CD8-positive, alpha-beta memory T cell (primary cell): Measurements from ENCODE around the gene HHIPL1. TPM values are rescaled to one million over a fixed set of nuclear protein-coding genes. Genes with fewer than 3 reads are reported as not detected.

Experiments used
- CTCF ChIA-PET: fragments of 350-600 bp; sonication (Branson Sonifier 250); formaldehyde crosslinking; loops from one replicate; lab custom pipeline; 2021; ENCODE audit warnings: antibody characterized with exemption; lab: Charles Lee
- POLR2A ChIA-PET: fragments of 350-600 bp; sonication (Branson Sonifier 250); formaldehyde crosslinking; loops from one replicate; lab custom pipeline; 2021; ENCODE audit warnings: antibody characterized with exemption; lab: Charles Lee
- DNase-seq, 5 donors: peaks; one replicate each; pipeline versions ENCODE4 v3.0.0 to v3.0.0-alpha.2; 2020 to 2022; ENCODE audit warnings: mixed read lengths in 1 of 5
- H3K27ac ChIP-seq: one replicate; pipeline ENCODE4 v1.7.0; 2013; ENCODE audit warnings: low read depth, mild to moderate bottlenecking, low read length, moderate library complexity
- H3K27me3 ChIP-seq: 2 replicates; pipeline ENCODE4 v1.7.0; 2013; ENCODE audit warnings: low read length, mild to moderate bottlenecking; ENCODE audit not compliant: insufficient read depth, poor library complexity, severe bottlenecking
- H3K36me3 ChIP-seq: 2 replicates; pipeline ENCODE4 v1.7.0; 2013; ENCODE audit warnings: mild to moderate bottlenecking, low read length, moderate library complexity; ENCODE audit not compliant: insufficient read depth
- H3K4me1 ChIP-seq: 2 replicates; pipeline ENCODE4 v1.7.0; 2013; ENCODE audit warnings: mild to moderate bottlenecking, low read length, moderate library complexity; ENCODE audit not compliant: insufficient read depth
- H3K4me3 ChIP-seq: 2 replicates; pipeline ENCODE4 v1.7.0; 2013; ENCODE audit warnings: mild to moderate bottlenecking, low read length
- H3K9me3 ChIP-seq: 2 replicates; pipeline ENCODE4 v1.7.0; 2013; ENCODE audit warnings: mild to moderate bottlenecking, low read length
- H3K27ac Mint-ChIP-seq, 8 donors: one replicate each; pipeline ENCODE4 v1.8.0; 2020 to 2021; ENCODE audit warnings: mixed read lengths in 8 of 8, mild to moderate bottlenecking in 6 of 8, inconsistent platforms in 3 of 8, moderate library complexity in 3 of 8
- H3K27me3 Mint-ChIP-seq, 2 donors: one replicate each; pipeline ENCODE4 v1.8.0; 2020 to 2021; ENCODE audit warnings: mixed read lengths in 2 of 2, mild to moderate bottlenecking in 1 of 2, moderate library complexity in 1 of 2
- H3K36me3 Mint-ChIP-seq, 3 donors: one replicate each; pipeline ENCODE4 v1.8.0; 2020 to 2021; ENCODE audit warnings: mixed read lengths in 3 of 3, inconsistent platforms in 1 of 3, mild to moderate bottlenecking in 1 of 3
- H3K4me1 Mint-ChIP-seq, 3 donors: one replicate each; pipeline ENCODE4 v1.8.0; 2020 to 2021; ENCODE audit warnings: mixed read lengths in 3 of 3, inconsistent platforms in 1 of 3, mild to moderate bottlenecking in 1 of 3
- H3K4me3 Mint-ChIP-seq, 7 donors: one replicate each; pipeline ENCODE4 v1.8.0; 2020 to 2021; ENCODE audit warnings: mixed read lengths in 7 of 7, mild to moderate bottlenecking in 6 of 7, moderate library complexity in 4 of 7, inconsistent platforms in 2 of 7
- H3K9me3 Mint-ChIP-seq, 5 donors: one replicate each; pipeline ENCODE4 v1.8.0; 2020 to 2022; ENCODE audit warnings: mixed read lengths in 5 of 5, mild to moderate bottlenecking in 3 of 5, moderate library complexity in 2 of 5, inconsistent platforms in 1 of 5
- polyA plus RNA-seq: library from polyadenylated mRNA; unstranded; fragments of 300-500 nt; fragmentation: Illumina TruSeq; gene quantifications from one replicate; pipeline ENCODE4 v1.2.3, GENCODE V29; 2021
- total RNA-seq, 2 experiments: library from RNA; stranded (reverse); gene quantifications; one replicate each; pipeline ENCODE4 v1.2.3, GENCODE V29; 2021

Gene HHIPL1
- total and polyA plus RNA-seq, 3 experiments from 2014 or later, result 0.04 TPM; not detected in 2

DNA sequence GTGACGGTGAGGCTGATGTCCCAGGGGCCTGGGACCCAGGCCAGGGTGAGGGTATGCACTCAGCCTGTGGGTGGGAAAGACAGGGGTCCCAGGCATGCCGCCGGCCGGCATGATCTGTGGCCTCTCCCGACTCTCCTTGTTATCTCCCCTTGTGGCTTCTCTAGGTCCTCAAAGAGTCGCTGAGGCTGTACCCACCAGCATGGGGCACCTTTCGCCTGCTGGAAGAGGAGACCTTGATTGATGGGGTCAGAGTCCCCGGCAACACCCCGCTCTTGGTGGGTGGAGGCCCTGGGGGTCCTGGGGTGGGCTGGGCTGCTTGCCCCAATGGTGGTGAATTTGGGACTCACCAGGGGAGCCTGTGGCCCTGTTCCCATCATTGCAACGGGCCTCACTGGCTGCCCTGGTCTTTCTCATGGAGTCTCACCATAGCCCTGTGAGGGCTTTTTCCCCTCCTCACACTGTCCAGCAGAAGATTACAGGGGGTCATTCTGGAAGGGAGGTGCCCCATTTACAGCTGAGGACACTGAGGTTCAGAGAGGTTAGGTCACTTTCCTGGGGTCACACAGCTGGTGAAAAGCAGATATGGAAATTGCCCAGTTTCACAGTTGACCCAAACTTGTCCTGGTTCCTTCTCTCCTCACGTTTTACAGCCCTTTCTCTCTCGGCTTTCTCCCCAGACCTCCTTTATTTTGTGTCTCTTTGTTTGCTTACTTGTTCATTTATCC is 77.0 kb downstream of the HHIPL1 start:
- Histone ChIP-seq H3K36me3 (no peaks in the 10 kb centered on the region), H3K4me3 (no peak overlapping the region), H3K4me1 (no peaks in the 10 kb centered on the region), H3K27ac (no peak overlapping the region), H3K9me3 (no peaks in the 10 kb centered on the region), H3K27me3 (no peaks in the 10 kb centered on the region)
- ChIA-PET POLR2A (no interaction called here), CTCF (interaction anchor here (1.3 kb wide), 1 partner anchor 225 kb away, joined by 3 read pairs; no protein-coding TSS in a partner anchor)
- peak in 1 of 5 donors; percentile 15 for DNase-seq
- Mint-ChIP-seq H3K4me1 (no peaks in the 10 kb centered on the region), H3K36me3 (no peaks in the 10 kb centered on the region), H3K9me3 (no peaks in the 10 kb centered on the region), H3K27me3 (peaks cover 4 to 20% of the 10 kb centered on the region in 2 donors), H3K4me3 (no peak overlapping the region), H3K27ac (no peak overlapping the region)

DNA sequence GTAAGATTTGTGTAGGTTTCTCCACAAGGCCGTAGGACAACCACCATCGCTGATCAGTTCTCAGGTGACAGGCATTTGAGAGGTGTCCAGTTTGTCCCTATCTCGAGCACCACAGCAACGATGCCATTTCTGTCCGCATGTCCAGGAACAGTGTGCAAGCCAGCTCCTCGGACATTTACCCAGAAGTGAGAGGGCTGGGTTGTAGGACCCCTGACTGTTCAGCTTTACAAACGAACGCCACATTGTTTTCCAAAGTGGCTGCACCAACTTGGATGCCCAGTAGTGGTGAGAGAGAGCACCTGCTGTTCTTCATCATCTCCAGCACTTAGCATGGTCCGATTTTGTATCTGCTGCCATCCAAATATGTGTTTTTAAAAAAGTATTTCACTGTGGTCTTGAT is 77.8 kb downstream of the HHIPL1 start:
- Mint-ChIP-seq H3K9me3 (no peaks in the 10 kb centered on the region), H3K4me1 (no peaks in the 10 kb centered on the region), H3K27ac (peak overlapping the region in 1 of 8 donors; percentile 85), H3K36me3 (no peaks in the 10 kb centered on the region), H3K27me3 (peaks cover 4 to 22% of the 10 kb centered on the region in 2 donors), H3K4me3 (no peak overlapping the region)
- no peaks in the 10 kb centered on the region for H3K36me3 ChIP-seq
- no peak overlapping the region for H3K27ac ChIP-seq
- no peak overlapping the region for H3K4me3 ChIP-seq
- ChIA-PET CTCF (interaction anchor here (1.3 kb wide), 1 partner anchor 224 kb away, joined by 3 read pairs; no protein-coding TSS in a partner anchor), POLR2A (no interaction called here)
- no peaks in the 10 kb centered on the region for H3K9me3 ChIP-seq
- no peaks in the 10 kb centered on the region for H3K27me3 ChIP-seq
- DNase-seq, result peak in 1 of 5 donors; percentile 7
- H3K4me1 ChIP-seq, result no peaks in the 10 kb centered on the region

DNA sequence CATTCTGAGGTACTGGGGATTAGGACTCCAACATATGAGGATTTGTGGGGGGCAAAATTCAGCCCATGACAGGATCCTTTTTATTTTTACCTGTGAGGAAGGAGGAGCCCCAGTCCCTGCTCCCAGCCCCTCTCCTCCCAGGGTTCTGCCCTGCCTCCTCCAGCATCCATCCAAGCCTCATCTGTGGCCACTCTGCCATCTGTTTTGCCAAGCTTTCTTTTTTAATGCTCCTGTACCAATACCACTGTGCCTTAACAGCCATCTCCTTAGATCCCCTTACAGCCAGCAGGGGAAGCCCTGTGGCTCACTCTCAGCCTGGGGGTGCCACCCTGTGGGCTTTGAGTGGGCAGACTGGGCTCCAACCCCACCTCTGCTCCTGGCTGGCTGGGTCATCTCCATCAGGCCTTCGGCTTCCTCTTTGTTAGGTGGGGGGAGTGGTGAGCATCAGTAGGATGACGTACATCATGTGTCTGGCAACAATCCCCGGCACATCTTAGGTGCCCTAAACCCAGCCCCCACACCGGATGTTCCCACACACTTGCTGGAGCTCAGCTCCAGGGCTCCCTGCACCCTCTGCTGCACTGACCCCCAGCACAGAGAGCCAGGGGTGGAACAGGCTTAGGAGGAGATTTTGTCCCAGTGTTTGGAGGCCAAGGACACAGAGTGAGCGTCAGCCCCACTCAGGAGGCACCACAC is 79.4 kb downstream of the HHIPL1 start:
- no peaks in the 10 kb centered on the region for H3K4me1 Mint-ChIP-seq
- Histone ChIP-seq H3K27me3 (no peaks in the 10 kb centered on the region), H3K4me3 (no peak overlapping the region), H3K27ac (no peak overlapping the region), H3K9me3 (no peaks in the 10 kb centered on the region), H3K36me3 (no peaks in the 10 kb centered on the region), H3K4me1 (no peaks in the 10 kb centered on the region)
- no peaks in the 10 kb centered on the region for H3K9me3 Mint-ChIP-seq
- H3K36me3 Mint-ChIP-seq, result no peaks in the 10 kb centered on the region
- no peak overlapping the region for H3K4me3 Mint-ChIP-seq
- peaks cover 8 to 33% of the 10 kb centered on the region in 2 donors for H3K27me3 Mint-ChIP-seq
- peak in 1 of 5 donors; percentile 11 for DNase-seq
- no peak overlapping the region for H3K27ac Mint-ChIP-seq
- POLR2A ChIA-PET, result no interaction called here
- CTCF ChIA-PET, result no interaction called here

DNA sequence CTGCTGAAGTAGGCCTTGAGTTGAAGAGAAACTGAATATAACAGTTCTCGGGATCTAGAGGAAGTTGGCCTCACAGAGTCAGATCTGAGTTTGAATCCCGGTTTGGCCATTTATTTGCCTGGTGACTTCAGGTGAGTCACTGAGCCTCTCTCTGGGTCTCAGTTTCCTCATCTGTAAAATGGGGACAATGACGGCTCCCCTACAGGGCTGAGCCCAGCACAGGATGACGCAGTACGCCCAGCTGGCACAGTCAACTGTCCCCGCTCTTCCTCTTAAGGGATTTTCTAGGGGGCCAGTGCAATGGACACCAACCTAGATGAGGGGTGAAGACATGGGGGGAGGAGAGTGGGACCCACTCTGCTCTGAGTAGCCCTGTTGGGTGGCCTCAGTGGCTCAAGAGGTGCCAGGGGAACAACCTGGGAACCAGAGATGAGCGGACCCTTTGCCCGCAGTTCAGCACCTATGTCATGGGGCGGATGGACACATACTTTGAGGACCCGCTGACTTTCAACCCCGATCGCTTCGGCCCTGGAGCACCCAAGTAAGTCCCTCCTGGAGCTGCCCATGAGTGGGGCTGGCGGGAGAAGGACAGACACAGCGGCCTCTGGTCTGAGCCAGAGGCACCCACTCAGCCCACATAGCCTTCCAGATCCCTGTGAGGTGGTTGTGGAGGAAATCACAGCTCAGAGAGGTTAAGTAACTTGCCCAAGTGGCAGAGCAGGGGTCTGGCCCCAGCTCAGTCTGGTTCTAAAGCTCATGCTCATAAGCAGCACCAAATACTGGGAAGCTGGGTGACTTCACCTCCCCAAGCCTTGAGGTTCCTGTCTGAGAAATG is 80.2 kb downstream of the HHIPL1 start:
- Mint-ChIP-seq H3K9me3 (no peaks in the 10 kb centered on the region), H3K27me3 (peaks cover 9 to 36% of the 10 kb centered on the region in 2 donors), H3K36me3 (no peaks in the 10 kb centered on the region), H3K4me3 (peak overlapping the region in 1 of 7 donors; percentile 27), H3K4me1 (no peaks in the 10 kb centered on the region), H3K27ac (no peak overlapping the region)
- Histone ChIP-seq H3K36me3 (no peaks in the 10 kb centered on the region), H3K4me3 (no peak overlapping the region), H3K9me3 (no peaks in the 10 kb centered on the region), H3K4me1 (no peaks in the 10 kb centered on the region), H3K27ac (no peak overlapping the region), H3K27me3 (no peaks in the 10 kb centered on the region)
- CTCF ChIA-PET, result no interaction called here
- DNase-seq, result peak in 1 of 5 donors; percentile 22
- POLR2A ChIA-PET, result no interaction called here

DNA sequence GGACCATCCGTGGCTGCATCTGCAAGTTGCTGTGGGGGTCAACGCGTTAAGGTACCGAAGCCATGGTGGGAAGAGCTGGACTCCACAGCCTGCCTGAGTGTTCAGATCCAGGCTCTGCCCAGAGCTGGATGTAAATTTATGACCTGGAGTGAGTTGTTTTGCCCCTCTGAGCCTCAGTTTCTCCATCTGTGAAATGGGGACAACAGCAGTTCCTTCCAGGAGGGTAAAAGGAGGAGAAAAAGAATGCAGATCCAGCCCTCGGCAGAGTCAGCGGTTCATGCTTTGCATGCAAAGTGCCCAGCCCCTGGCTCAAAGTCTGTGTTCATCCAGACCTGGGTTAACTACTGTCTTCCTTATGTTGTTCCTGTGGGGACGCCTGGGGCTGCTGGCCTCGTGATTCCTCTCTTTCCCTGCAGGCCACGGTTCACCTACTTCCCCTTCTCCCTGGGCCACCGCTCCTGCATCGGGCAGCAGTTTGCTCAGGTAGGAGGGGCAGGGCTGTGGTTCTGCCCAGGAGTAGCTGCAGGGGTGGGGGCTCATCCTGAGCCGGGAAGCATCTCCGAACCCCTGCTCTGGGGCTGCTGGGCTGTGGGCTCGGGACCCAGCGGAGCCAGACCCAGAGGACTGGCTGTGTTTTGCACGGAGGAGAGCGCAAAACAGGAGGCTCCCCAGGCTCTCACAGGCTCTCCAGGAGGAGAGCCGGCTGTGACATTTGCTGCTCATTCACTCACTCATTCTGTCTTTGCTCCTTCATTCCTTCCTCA is 81.0 kb downstream of the HHIPL1 start:
- H3K4me1 ChIP-seq, result no peaks in the 10 kb centered on the region
- POLR2A ChIA-PET, result no interaction called here
- H3K27ac Mint-ChIP-seq, result no peak overlapping the region

DNA sequence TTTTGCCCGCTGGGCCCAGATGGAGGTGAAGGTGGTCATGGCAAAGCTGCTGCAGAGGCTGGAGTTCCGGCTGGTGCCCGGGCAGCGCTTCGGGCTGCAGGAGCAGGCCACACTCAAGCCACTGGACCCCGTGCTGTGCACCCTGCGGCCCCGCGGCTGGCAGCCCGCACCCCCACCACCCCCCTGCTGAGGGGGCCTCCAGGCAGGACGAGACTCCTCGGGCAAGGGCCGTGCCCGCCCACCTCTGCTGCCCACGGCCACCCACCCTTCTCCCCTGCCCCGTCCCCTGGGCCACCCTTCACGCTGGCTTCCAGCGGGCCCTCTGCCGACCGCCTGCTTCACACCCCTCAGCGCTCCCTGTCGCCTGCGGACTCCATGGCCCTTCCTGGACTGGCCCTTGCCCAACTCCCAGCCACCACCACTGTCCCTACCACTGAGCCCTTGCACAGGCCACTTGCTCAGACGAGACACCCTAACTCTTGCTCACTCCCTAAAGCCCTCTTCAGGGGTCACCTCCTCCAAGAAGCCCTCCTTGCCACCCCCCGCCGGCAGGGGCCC is 81.7 kb downstream of the HHIPL1 start:
- ChIA-PET CTCF (no interaction called here), POLR2A (no interaction called here)
- Mint-ChIP-seq H3K27me3 (peaks cover 13 to 39% of the 10 kb centered on the region in 2 donors), H3K9me3 (no peaks in the 10 kb centered on the region), H3K36me3 (no peaks in the 10 kb centered on the region), H3K4me1 (peaks cover 0 to 3% (median 2%) of the 10 kb centered on the region in 3 donors), H3K27ac (no peak overlapping the region), H3K4me3 (no peak overlapping the region)
- Histone ChIP-seq H3K36me3 (no peaks in the 10 kb centered on the region), H3K9me3 (no peaks in the 10 kb centered on the region), H3K27ac (no peak overlapping the region), H3K4me1 (no peaks in the 10 kb centered on the region), H3K4me3 (no peak overlapping the region), H3K27me3 (no peaks in the 10 kb centered on the region)
- DNase-seq, result peak in 1 of 5 donors; percentile 16

More for the DNA sequence above, 81.0 kb downstream of the HHIPL1 start:
- CTCF ChIA-PET, result no interaction called here
- peaks cover 13 to 39% of the 10 kb centered on the region in 2 donors for H3K27me3 Mint-ChIP-seq
- peak in 1 of 5 donors; percentile 18 for DNase-seq
- Histone ChIP-seq H3K4me3 (no peak overlapping the region), H3K9me3 (no peaks in the 10 kb centered on the region), H3K27me3 (no peaks in the 10 kb centered on the region), H3K36me3 (no peaks in the 10 kb centered on the region), H3K27ac (no peak overlapping the region)
- peak overlapping the region in 1 of 7 donors; percentile 27 for H3K4me3 Mint-ChIP-seq
- no peaks in the 10 kb centered on the region for H3K36me3 Mint-ChIP-seq
- peaks cover 0 to 3% (median 2%) of the 10 kb centered on the region in 3 donors for H3K4me1 Mint-ChIP-seq
- H3K9me3 Mint-ChIP-seq, result no peaks in the 10 kb centered on the region

DNA sequence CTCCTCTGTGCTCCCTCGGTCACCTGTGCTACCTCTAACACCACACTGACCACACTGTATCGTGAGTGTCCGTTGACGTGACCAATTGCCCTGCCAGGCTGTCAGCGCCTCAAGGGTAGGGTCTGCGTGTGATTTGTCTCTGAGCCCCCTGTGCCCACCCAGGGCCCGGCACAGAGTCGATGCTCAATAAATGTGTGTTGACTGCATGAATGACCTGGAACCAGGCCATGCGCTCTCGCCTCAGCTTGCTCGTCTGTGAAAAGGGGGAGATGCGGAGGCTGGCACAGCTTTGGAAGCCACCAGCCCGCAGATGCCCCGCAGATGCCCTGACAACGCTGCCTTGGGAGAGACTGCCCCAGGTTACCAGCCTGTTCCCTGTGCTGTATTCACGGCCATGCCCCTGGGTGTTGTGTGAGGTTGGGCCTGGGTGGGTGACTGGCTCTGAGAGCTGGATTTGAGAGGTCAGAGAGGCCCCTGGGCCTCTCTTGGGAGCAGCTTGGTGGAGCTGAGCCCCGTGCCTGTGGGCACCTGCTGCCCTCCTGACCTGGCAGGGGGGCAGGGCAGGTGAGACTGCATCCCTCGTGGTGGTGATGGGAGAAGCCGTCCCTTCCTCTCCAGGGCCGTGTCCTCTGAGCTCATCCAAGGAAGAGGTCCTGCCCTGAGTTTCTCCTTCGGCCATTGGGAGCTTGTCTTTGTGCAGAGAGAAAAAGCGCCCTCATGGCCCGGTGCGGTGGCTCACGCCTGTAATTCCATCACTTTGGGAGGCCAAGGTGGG is 82.4 kb downstream of the HHIPL1 start:
- H3K27me3 ChIP-seq, result no peaks in the 10 kb centered on the region
- no peaks in the 10 kb centered on the region for H3K36me3 ChIP-seq
- no peaks in the 10 kb centered on the region for H3K9me3 Mint-ChIP-seq
- peak in 1 of 5 donors; percentile 32 for DNase-seq
- no peaks in the 10 kb centered on the region for H3K9me3 ChIP-seq
- CTCF ChIA-PET, result no interaction called here
- POLR2A ChIA-PET, result no interaction called here
- H3K27me3 Mint-ChIP-seq, result peaks cover 14 to 41% of the 10 kb centered on the region in 2 donors
- no peaks in the 10 kb centered on the region for H3K36me3 Mint-ChIP-seq
- H3K27ac Mint-ChIP-seq, result no peak overlapping the region
- H3K4me1 Mint-ChIP-seq, result peaks cover 0 to 3% (median 2%) of the 10 kb centered on the region in 3 donors
- H3K4me3 Mint-ChIP-seq, result no peak overlapping the region
- H3K27ac ChIP-seq, result no peak overlapping the region
- H3K4me1 ChIP-seq, result no peaks in the 10 kb centered on the region
- no peak overlapping the region for H3K4me3 ChIP-seq
